Neural cell (in vitro differentiated cells): ENCODE data around the gene NECTIN2. TPM values are rescaled to one million over a fixed set of nuclear protein-coding genes. Genes with fewer than 3 reads are reported as not detected.
"Not testable (repeated sequence)": the region's sequence is repeated elsewhere in the genome, so short reads cannot be mapped to it uniquely, and the experiment has no call there.

Experiments used
- H2AFZ ChIP-seq: fragments of 200-600, 300-800 bp; sonication (generic), shearing (Covaris generic); 2 replicates; pipeline ENCODE4 v1.6.0; 2014; ENCODE audit warnings: low read depth, mild to moderate bottlenecking, antibody characterized with exemption, low read length, moderate library complexity
- H3F3A ChIP-seq: fragments of 200-600 bp; shearing (Covaris generic); 2 replicates; pipeline ENCODE4 v1.6.1; 2016; ENCODE audit warnings: mild to moderate bottlenecking, moderate library complexity, mixed read lengths, antibody characterized with exemption, low read length; ENCODE audit not compliant: insufficient read depth, poor library complexity, severe bottlenecking
- H3K27ac ChIP-seq: fragments of 200-600, 300-800 bp; sonication (generic), shearing (Covaris generic); 2 replicates; pipeline ENCODE4 v1.5.1; 2014; ENCODE audit warnings: mild to moderate bottlenecking, low read length, moderate library complexity
- H3K27me3 ChIP-seq: fragments of 300-800, 200-600 bp; sonication (generic), shearing (Covaris generic); 2 replicates; pipeline ENCODE4 v1.6.0; 2014; ENCODE audit warnings: mild to moderate bottlenecking, low read depth, low read length, moderate library complexity; ENCODE audit not compliant: insufficient read depth
- H3K36me3 ChIP-seq: fragments of 300-800, 200-600 bp; sonication (generic), shearing (Covaris generic); 2 replicates; pipeline ENCODE4 v1.5.1; 2014; ENCODE audit warnings: mild to moderate bottlenecking, antibody characterized with exemption, low read length, moderate library complexity; ENCODE audit not compliant: insufficient read depth
- H3K4me2 ChIP-seq: fragments of 300-800, 200-600 bp; sonication (generic), shearing (Covaris generic); 2 replicates; pipeline ENCODE4 v1.6.0; 2014; ENCODE audit warnings: mild to moderate bottlenecking, low read length
- H3K4me3 ChIP-seq: fragments of 300-800, 200-600 bp; sonication (generic), shearing (Covaris generic); 2 replicates; pipeline ENCODE4 v1.5.1; 2014; ENCODE audit warnings: mild to moderate bottlenecking, low read length, moderate library complexity
- H3K79me2 ChIP-seq: fragments of 200-600 bp; shearing (Covaris generic); replicated peaks from 2 replicates; pipeline ENCODE4 v1.6.0; 2014; ENCODE audit warnings: mild to moderate bottlenecking, low read length, moderate library complexity; ENCODE audit not compliant: insufficient read depth
- H3K9ac ChIP-seq: fragments of 300-800, 200-600 bp; sonication (generic), shearing (Covaris generic); 2 replicates; pipeline ENCODE4 v1.6.1; 2016; ENCODE audit warnings: mild to moderate bottlenecking, low read length, mixed read lengths
- H3K9me2 ChIP-seq: fragments of 200-600 bp; shearing (Covaris generic); 2 replicates; pipeline ENCODE4 v1.6.1; 2016; ENCODE audit warnings: mild to moderate bottlenecking, low read length, mixed read lengths; ENCODE audit not compliant: insufficient read depth
- H3K9me3 ChIP-seq: fragments of 200-600, 300-800 bp; sonication (generic), shearing (Covaris generic); 2 replicates; pipeline ENCODE4 v1.6.1; 2016; ENCODE audit warnings: mild to moderate bottlenecking, mixed run types, low read length, moderate library complexity, mixed read lengths
- H4K20me1 ChIP-seq: fragments of 200-600 bp; shearing (Covaris generic); 2 replicates; pipeline ENCODE4 v1.6.1; 2016; ENCODE audit warnings: mild to moderate bottlenecking, mixed run types; ENCODE audit not compliant: insufficient read depth
- CTCF ChIP-seq: fragments of 450-650 bp; IDR thresholded peaks from 2 replicates; pipeline ENCODE4 v1.5.1; 2014; ENCODE audit warnings: antibody characterized with exemption, mild to moderate bottlenecking, moderate library complexity; ENCODE audit not compliant: poor library complexity, severe bottlenecking
- EP300 ChIP-seq: fragments of 450-650 bp; conservative IDR thresholded peaks from 2 replicates; pipeline ENCODE4 v1.6.1; 2014; ENCODE audit warnings: antibody characterized with exemption, mild to moderate bottlenecking, moderate library complexity; ENCODE audit not compliant: poor library complexity, severe bottlenecking
- EZH2 ChIP-seq: fragments of 200-600, 300-800 bp; shearing (Covaris generic), sonication (generic); IDR thresholded peaks from 2 replicates; pipeline ENCODE4 v1.6.1; 2014; ENCODE audit warnings: antibody characterized with exemption, low read length, borderline replicate concordance, mild to moderate bottlenecking; ENCODE audit not compliant: insufficient read depth, poor library complexity, severe bottlenecking
- MXI1 ChIP-seq: fragments of 450-650 bp; conservative IDR thresholded peaks from 2 replicates; pipeline ENCODE4 v1.6.1; 2014; ENCODE audit warnings: antibody characterized with exemption, mild to moderate bottlenecking; ENCODE audit not compliant: poor library complexity, severe bottlenecking
- POLR2AphosphoS5 ChIP-seq: IDR thresholded peaks from 2 replicates; pipeline ENCODE4 v1.6.1; 2012
- RAD21 ChIP-seq: fragments of 450-650 bp; conservative IDR thresholded peaks from 2 replicates; pipeline ENCODE4 v1.6.1; 2014; ENCODE audit warnings: antibody characterized with exemption, mild to moderate bottlenecking, moderate library complexity
- SMC3 ChIP-seq: fragments of 450-650 bp; conservative IDR thresholded peaks from 2 replicates; pipeline ENCODE4 v1.6.1; 2014; ENCODE audit warnings: antibody characterized with exemption, mild to moderate bottlenecking, moderate library complexity; ENCODE audit not compliant: poor library complexity
- TAF1 ChIP-seq: IDR thresholded peaks from 2 replicates; pipeline ENCODE4 v1.6.1; 2012; ENCODE audit warnings: low read depth
- polyA plus RNA-seq: library from polyadenylated mRNA; depleted of rRNA; stranded (reverse); fragments of >200 nt; gene quantifications from 2 replicates; pipeline ENCODE4 v1.2.3, GENCODE V29; 2014
- TF ChIP-seq, protein P1 (sequence below): IDR thresholded peaks from 2 replicates; pipeline ENCODE4 v1.6.1; 2012; ENCODE audit warnings: borderline replicate concordance

The NECTIN2 gene
- polyA plus RNA-seq, 1 donor from 2014 or later, result 33.2 TPM

GRCh38 chr19:44924243-44924725, 78.2 kb downstream of the NECTIN2 start:
- H2AFZ ChIP-seq, result no peak overlapping the region
- H3K4me2 ChIP-seq, result no peak overlapping the region
- H3K79me2 ChIP-seq, result no peaks in the 10 kb centered on the region
- no peak overlapping the region for H3K27ac ChIP-seq
- H3K4me3 ChIP-seq, result no peak overlapping the region
- TF ChIP-seq, protein P1, sequence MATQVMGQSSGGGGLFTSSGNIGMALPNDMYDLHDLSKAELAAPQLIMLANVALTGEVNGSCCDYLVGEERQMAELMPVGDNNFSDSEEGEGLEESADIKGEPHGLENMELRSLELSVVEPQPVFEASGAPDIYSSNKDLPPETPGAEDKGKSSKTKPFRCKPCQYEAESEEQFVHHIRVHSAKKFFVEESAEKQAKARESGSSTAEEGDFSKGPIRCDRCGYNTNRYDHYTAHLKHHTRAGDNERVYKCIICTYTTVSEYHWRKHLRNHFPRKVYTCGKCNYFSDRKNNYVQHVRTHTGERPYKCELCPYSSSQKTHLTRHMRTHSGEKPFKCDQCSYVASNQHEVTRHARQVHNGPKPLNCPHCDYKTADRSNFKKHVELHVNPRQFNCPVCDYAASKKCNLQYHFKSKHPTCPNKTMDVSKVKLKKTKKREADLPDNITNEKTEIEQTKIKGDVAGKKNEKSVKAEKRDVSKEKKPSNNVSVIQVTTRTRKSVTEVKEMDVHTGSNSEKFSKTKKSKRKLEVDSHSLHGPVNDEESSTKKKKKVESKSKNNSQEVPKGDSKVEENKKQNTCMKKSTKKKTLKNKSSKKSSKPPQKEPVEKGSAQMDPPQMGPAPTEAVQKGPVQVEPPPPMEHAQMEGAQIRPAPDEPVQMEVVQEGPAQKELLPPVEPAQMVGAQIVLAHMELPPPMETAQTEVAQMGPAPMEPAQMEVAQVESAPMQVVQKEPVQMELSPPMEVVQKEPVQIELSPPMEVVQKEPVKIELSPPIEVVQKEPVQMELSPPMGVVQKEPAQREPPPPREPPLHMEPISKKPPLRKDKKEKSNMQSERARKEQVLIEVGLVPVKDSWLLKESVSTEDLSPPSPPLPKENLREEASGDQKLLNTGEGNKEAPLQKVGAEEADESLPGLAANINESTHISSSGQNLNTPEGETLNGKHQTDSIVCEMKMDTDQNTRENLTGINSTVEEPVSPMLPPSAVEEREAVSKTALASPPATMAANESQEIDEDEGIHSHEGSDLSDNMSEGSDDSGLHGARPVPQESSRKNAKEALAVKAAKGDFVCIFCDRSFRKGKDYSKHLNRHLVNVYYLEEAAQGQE, result no peak
- TF ChIP-seq TAF1, result no peak
- no peak for TF ChIP-seq CTCF
- no peak for TF ChIP-seq SMC3
- TF ChIP-seq MXI1, result no peak
- TF ChIP-seq POLR2AphosphoS5, result no peak
- no peak for TF ChIP-seq RAD21
- TF ChIP-seq EZH2, result no peak
- no peak for TF ChIP-seq EP300
- no peaks in the 10 kb centered on the region for H3K36me3 ChIP-seq
- no peaks in the 10 kb centered on the region for H3F3A ChIP-seq
- no peak overlapping the region for H3K9ac ChIP-seq
- no peaks in the 10 kb centered on the region for H3K27me3 ChIP-seq
- no peaks in the 10 kb centered on the region for H3K9me2 ChIP-seq
- H3K9me3 ChIP-seq, result no peaks in the 10 kb centered on the region
- no peaks in the 10 kb centered on the region for H4K20me1 ChIP-seq

DNA sequence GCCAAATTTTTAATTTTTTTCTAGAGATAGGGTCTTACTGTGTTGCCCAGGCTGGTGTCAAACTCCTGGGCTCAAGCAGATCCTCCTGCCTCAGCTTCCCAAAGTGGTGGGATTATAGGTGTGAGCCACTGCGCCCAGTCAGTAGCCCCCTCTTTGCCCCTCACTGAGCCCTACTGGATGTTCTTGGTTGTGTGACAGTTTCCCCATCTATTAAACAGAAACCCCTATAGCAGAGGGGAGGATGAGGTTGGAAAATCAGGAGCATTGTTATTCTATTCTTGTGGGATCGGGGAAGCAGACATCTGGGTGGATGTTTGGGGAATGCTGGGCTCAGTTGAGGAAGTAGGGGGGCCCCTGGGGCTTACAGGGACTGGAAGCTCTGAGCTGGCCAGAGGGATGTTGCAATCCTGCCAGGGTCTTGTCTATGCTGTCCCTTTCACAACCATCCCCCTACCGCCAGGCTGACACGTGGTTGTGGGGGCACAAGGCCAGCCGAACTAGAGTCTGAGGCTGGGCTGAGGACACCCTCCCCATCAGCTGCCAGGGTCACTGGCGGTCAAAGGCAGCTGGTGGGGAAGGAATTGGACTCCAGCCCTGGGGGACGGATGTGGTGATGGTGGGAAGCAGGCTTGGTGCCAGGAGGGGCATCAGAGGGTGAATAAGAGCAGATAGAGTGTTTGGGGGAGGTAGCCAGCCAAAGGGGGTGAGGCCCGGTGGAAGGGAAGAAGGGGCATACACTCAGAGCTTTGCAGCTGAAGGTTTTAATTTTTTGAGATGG, 79.2 kb downstream of the NECTIN2 start:
- Histone ChIP-seq H3K79me2 (no peaks in the 10 kb centered on the region), H3K27me3 (no peaks in the 10 kb centered on the region), H2AFZ (no peak overlapping the region), H3K36me3 (no peaks in the 10 kb centered on the region), H4K20me1 (no peaks in the 10 kb centered on the region), H3K9me3 (no peaks in the 10 kb centered on the region), H3K9me2 (no peaks in the 10 kb centered on the region), H3K4me3 (no peak overlapping the region), H3F3A (no peaks in the 10 kb centered on the region), H3K9ac (no peak overlapping the region), H3K4me2 (no peak overlapping the region), H3K27ac (no peak overlapping the region)
- TF ChIP-seq MXI1 (no peak), CTCF (no peak), TAF1 (no peak), EP300 (no peak), POLR2AphosphoS5 (no peak)
- TF ChIP-seq, protein P1, result no peak

- not testable (repeated sequence) for H3K36me3 ChIP-seq, H3K4me2 ChIP-seq, H4K20me1 ChIP-seq, H3K27ac ChIP-seq, H3F3A ChIP-seq, H3K27me3 ChIP-seq, H3K4me3 ChIP-seq, H3K9me2 ChIP-seq, H3K9ac ChIP-seq, H3K79me2 ChIP-seq, H2AFZ ChIP-seq, H3K9me3 ChIP-seq
Observed at GRCh38 chr19:44926245-44927077, 80.4 kb downstream of the NECTIN2 start.
